MM.1S (cell line): ENCODE results near the gene TTYH1.

Source experiments
- DNase-seq: peaks from one replicate; pipeline ENCODE4 v3.0.0-alpha.2; 2015
- H2AFZ ChIP-seq: fragments of 300-600 bp; sonication (generic); 2 replicates; pipeline ENCODE4 v1.6.0; 2016; ENCODE audit warnings: antibody characterized with exemption, low read length
- H3F3A ChIP-seq: fragments of 300-600 bp; sonication (generic); 2 replicates; pipeline ENCODE4 v1.6.1; 2016; ENCODE audit warnings: mild to moderate bottlenecking, antibody characterized with exemption, low read length, moderate library complexity, mixed read lengths; ENCODE audit not compliant: insufficient read depth
- H3K27ac ChIP-seq: fragments of 300-600 bp; sonication (generic); 2 replicates; pipeline ENCODE4 v1.5.1; 2016; ENCODE audit warnings: mild to moderate bottlenecking, low read length
- H3K27me3 ChIP-seq: fragments of 300-600 bp; sonication (generic); replicated peaks from 2 replicates; pipeline ENCODE4 v1.6.0; 2016; ENCODE audit warnings: low read length; ENCODE audit not compliant: insufficient read depth
- H3K36me3 ChIP-seq: fragments of 300-600 bp; sonication (generic); replicated peaks from 2 replicates; pipeline ENCODE4 v1.6.1; 2016; ENCODE audit warnings: mild to moderate bottlenecking, low read length, mixed read lengths; ENCODE audit not compliant: insufficient read depth
- H3K4me1 ChIP-seq: fragments of 300-600 bp; sonication (generic); 2 replicates; pipeline ENCODE4 v1.6.1; 2016; ENCODE audit warnings: low read length, mixed read lengths
- H3K4me2 ChIP-seq: fragments of 300-600 bp; sonication (generic); 2 replicates; pipeline ENCODE4 v1.6.0; 2016; ENCODE audit warnings: low read depth, low read length
- H3K4me3 ChIP-seq: fragments of 300-600 bp; sonication (generic); 2 replicates; pipeline ENCODE4 v1.5.1; 2016; ENCODE audit warnings: low read length, mixed read lengths
- H3K79me2 ChIP-seq: fragments of 300-600 bp; sonication (generic); 2 replicates; pipeline ENCODE4 v1.6.1; 2016; ENCODE audit warnings: mixed run types, low read length, mixed read lengths
- H3K9ac ChIP-seq: fragments of 300-600 bp; sonication (generic); 2 replicates; pipeline ENCODE4 v1.6.1; 2016; ENCODE audit warnings: low read length, mixed read lengths
- H3K9me2 ChIP-seq: fragments of 300-600 bp; sonication (generic); replicated peaks from 2 replicates; pipeline ENCODE4 v1.6.1; 2016; ENCODE audit warnings: mild to moderate bottlenecking, low read length, mixed read lengths; ENCODE audit not compliant: insufficient read depth
- H3K9me3 ChIP-seq: fragments of 300-600 bp; sonication (generic); replicated peaks from 2 replicates; pipeline ENCODE4 v1.6.1; 2016; ENCODE audit warnings: mild to moderate bottlenecking, low read length, mixed read lengths; ENCODE audit not compliant: insufficient read depth
- H4K20me1 ChIP-seq: fragments of 300-600 bp; sonication (generic); 2 replicates; pipeline ENCODE4 v1.6.1; 2016; ENCODE audit warnings: mild to moderate bottlenecking, low read length, moderate library complexity, mixed read lengths; ENCODE audit not compliant: insufficient read depth
- CTCF ChIP-seq: fragments of 300-600 bp; sonication (generic); IDR thresholded peaks from 2 replicates; pipeline ENCODE4 v1.5.1; 2016; ENCODE audit warnings: antibody characterized with exemption, low read length, mixed read lengths
- EZH2 ChIP-seq: fragments of 300-600 bp; sonication (generic); optimal IDR thresholded peaks from 2 replicates; pipeline ENCODE3; 2017; ENCODE audit warnings: low read depth, mild to moderate bottlenecking, antibody characterized with exemption, low read length, mixed read lengths
- EZH2phosphoT487 ChIP-seq: fragments of 300-600 bp; sonication (generic); IDR thresholded peaks from 2 replicates; pipeline ENCODE4 v1.6.1; 2018; ENCODE audit warnings: antibody characterized with exemption, low read length

The TTYH1 gene

GRCh38 chr19:54429545-54430227, 14.4 kb downstream of the TTYH1 start:
- no peak overlapping the region for H3K27ac ChIP-seq
- peaks cover 53% of the 10 kb centered on the region for H3K27me3 ChIP-seq
- H3K4me2 ChIP-seq: no peak overlapping the region
- no peaks in the 10 kb centered on the region for H3K9me3 ChIP-seq
- no peak for DNase-seq
- no peak overlapping the region for H2AFZ ChIP-seq
- H4K20me1 ChIP-seq: no peaks in the 10 kb centered on the region
- H3K9me2 ChIP-seq: no peaks in the 10 kb centered on the region
- no peaks in the 10 kb centered on the region for H3K4me1 ChIP-seq
- no peaks in the 10 kb centered on the region for H3F3A ChIP-seq
- H3K79me2 ChIP-seq: no peaks in the 10 kb centered on the region
- H3K9ac ChIP-seq: no peak overlapping the region
- H3K36me3 ChIP-seq: no peaks in the 10 kb centered on the region
- TF ChIP-seq EZH2phosphoT487 (no peak), CTCF (no peak), EZH2 (no peak)
- H3K4me3 ChIP-seq: no peak overlapping the region

GRCh38 chr19:54430306-54431254, 15.3 kb downstream of the TTYH1 start:
- no peaks in the 10 kb centered on the region for H3K9me2 ChIP-seq
- no peaks in the 10 kb centered on the region for H3K9me3 ChIP-seq
- no peak overlapping the region for H3K27ac ChIP-seq
- H3K4me3 ChIP-seq: no peak overlapping the region
- H2AFZ ChIP-seq: no peak overlapping the region
- no peaks in the 10 kb centered on the region for H4K20me1 ChIP-seq
- H3K36me3 ChIP-seq: no peaks in the 10 kb centered on the region
- no peak for DNase-seq
- no peaks in the 10 kb centered on the region for H3K79me2 ChIP-seq
- no peaks in the 10 kb centered on the region for H3K4me1 ChIP-seq
- H3K27me3 ChIP-seq: peaks cover 44% of the 10 kb centered on the region
- H3F3A ChIP-seq: no peaks in the 10 kb centered on the region
- no peak overlapping the region for H3K4me2 ChIP-seq
- no peak for TF ChIP-seq CTCF
- no peak for TF ChIP-seq EZH2phosphoT487
- no peak for TF ChIP-seq EZH2
- no peak overlapping the region for H3K9ac ChIP-seq

- Histone ChIP-seq H3K27ac (no peak overlapping the region), H3K9ac (no peak overlapping the region), H3K4me3 (no peak overlapping the region)
Observed at GRCh38 chr19:54431255-54431838, 16.1 kb downstream of the TTYH1 start.

More at GRCh38 chr19:54431255-54431838, 16.1 kb downstream of the TTYH1 start:
- no peaks in the 10 kb centered on the region for H3F3A ChIP-seq
- no peak overlapping the region for H2AFZ ChIP-seq
- no peaks in the 10 kb centered on the region for H3K9me2 ChIP-seq
- H3K9me3 ChIP-seq: no peaks in the 10 kb centered on the region
- no peaks in the 10 kb centered on the region for H4K20me1 ChIP-seq
- no peak for DNase-seq
- H3K27me3 ChIP-seq: peaks cover 36% of the 10 kb centered on the region
- H3K4me2 ChIP-seq: no peak overlapping the region
- H3K36me3 ChIP-seq: no peaks in the 10 kb centered on the region
- H3K4me1 ChIP-seq: no peaks in the 10 kb centered on the region
- TF ChIP-seq EZH2phosphoT487: no peak
- no peak for TF ChIP-seq EZH2
- TF ChIP-seq CTCF: no peak
- H3K79me2 ChIP-seq: no peaks in the 10 kb centered on the region
